ENCODE measurements around the gene FGF7.

The FGF7 gene

DNA sequence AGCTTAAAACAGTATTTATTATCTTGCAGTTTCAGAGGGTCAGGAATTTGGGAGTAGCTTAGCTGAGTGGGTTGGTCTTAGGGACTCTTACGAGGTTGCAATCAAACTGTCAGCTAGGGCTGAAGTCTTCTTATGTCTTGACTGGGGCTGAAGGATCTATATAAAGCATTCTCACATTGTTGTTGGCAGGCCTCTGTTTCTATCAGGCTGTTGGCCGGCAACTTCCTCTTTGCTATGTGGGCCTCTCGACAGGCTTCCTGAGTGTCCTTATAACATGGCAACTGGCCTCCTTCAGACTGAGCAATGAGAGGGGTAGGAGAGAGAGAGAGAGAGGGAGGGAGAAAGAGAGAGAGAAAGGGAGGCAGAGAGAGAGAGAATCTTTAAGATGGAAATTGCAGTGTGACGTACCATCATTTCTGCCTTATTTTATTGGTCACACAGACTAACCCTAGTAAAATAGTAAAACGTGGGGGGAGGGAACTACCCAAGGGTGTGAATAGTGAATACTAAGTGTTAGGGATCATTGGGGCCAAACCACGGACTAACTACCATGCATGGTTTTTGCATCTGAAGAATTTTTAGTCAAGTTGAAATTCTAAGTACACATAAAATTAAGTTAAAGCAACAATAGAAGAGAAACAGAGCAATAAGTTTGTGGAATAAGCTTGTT is 16.1 kb downstream of the FGF7 start:
- H2BK5ac ChIP-seq (ENCODE audit: low read depth, low read length, poor library complexity), result no peak overlapping the region
- H3K18ac ChIP-seq (ENCODE audit: low read length), result no peak overlapping the region
- H3K9me3 ChIP-seq (ENCODE audit: insufficient read depth, low read depth, low read length), result no peaks in the 10 kb centered on the region
- no peak overlapping the region for H3K4me3 ChIP-seq (ENCODE audit: low read depth, low read length)
- DNase-seq, result no peak
- no peaks in the 10 kb centered on the region for H3K79me2 ChIP-seq (ENCODE audit: control insufficient read depth, insufficient read depth, low read length, poor library complexity)
- H2BK12ac ChIP-seq (ENCODE audit: low read length), result no peak overlapping the region
- no peak overlapping the region for H2AFZ ChIP-seq (ENCODE audit: insufficient read depth, low read length, poor library complexity)
- no peak overlapping the region for H3K9ac ChIP-seq (ENCODE audit: low read length)
- no peak overlapping the region for H4K8ac ChIP-seq (ENCODE audit: low read depth, low read length)
- H3K14ac ChIP-seq (ENCODE audit: low read length), result no peak overlapping the region
- no CpG with 5 or more reads among the region's 6 CpGs for WGBS (ENCODE audit: extremely low coverage, insufficient coverage, insufficient read length)
- H3K23ac ChIP-seq (ENCODE audit: low read length), result no peak overlapping the region
- H3K27me3 ChIP-seq (ENCODE audit: insufficient read depth, low read length), result no peaks in the 10 kb centered on the region
- no peaks in the 10 kb centered on the region for H3K79me1 ChIP-seq (ENCODE audit: low read length)
- H3K4me2 ChIP-seq (ENCODE audit: low read length), result no peak overlapping the region
- no peak overlapping the region for H3K4ac ChIP-seq (ENCODE audit: low read depth, low read length)
- H4K12ac ChIP-seq (ENCODE audit: low read depth, low read length), result no peak overlapping the region
- no peak overlapping the region for H2AK5ac ChIP-seq (ENCODE audit: low read length)
- no peak overlapping the region for H3K27ac ChIP-seq (ENCODE audit: low read depth, low read length)
- H3K4me1 ChIP-seq (ENCODE audit: control insufficient read depth in 1 of 2, insufficient read depth in 2 of 2, low read length in 2 of 2), result no peaks in the 10 kb centered on the region
- H3K36me3 ChIP-seq (ENCODE audit: control insufficient read depth in 1 of 2, insufficient read depth in 2 of 2, low read length in 2 of 2), result no peaks in the 10 kb centered on the region
- no peak overlapping the region for H2BK120ac ChIP-seq (ENCODE audit: insufficient read depth, low read length, poor library complexity)
- H4K91ac ChIP-seq (ENCODE audit: low read depth, low read length), result no peak overlapping the region

GRCh38 chr15:49439678-49440395 is 16.8 kb downstream of the FGF7 start:
- Histone ChIP-seq H3K4me2 (ENCODE audit: low read length) (no peak overlapping the region), H4K91ac (ENCODE audit: low read depth, low read length) (no peak overlapping the region), H3K9me3 (ENCODE audit: insufficient read depth, low read depth, low read length) (no peaks in the 10 kb centered on the region), H3K27me3 (ENCODE audit: insufficient read depth, low read length) (no peaks in the 10 kb centered on the region), H3K27ac (ENCODE audit: low read depth, low read length) (no peak overlapping the region), H2AFZ (ENCODE audit: insufficient read depth, low read length, poor library complexity) (no peak overlapping the region), H3K18ac (ENCODE audit: low read length) (no peak overlapping the region), H3K79me1 (ENCODE audit: low read length) (no peaks in the 10 kb centered on the region), H3K79me2 (ENCODE audit: control insufficient read depth, insufficient read depth, low read length, poor library complexity) (no peaks in the 10 kb centered on the region), H4K8ac (ENCODE audit: low read depth, low read length) (no peak overlapping the region), H3K4me1 (ENCODE audit: control insufficient read depth in 1 of 2, insufficient read depth in 2 of 2, low read length in 2 of 2) (no peaks in the 10 kb centered on the region), H3K36me3 (ENCODE audit: control insufficient read depth in 1 of 2, insufficient read depth in 2 of 2, low read length in 2 of 2) (no peaks in the 10 kb centered on the region), H3K23ac (ENCODE audit: low read length) (no peak overlapping the region), H3K9ac (ENCODE audit: low read length) (no peak overlapping the region), H3K4me3 (ENCODE audit: low read depth, low read length) (no peak overlapping the region), H2BK120ac (ENCODE audit: insufficient read depth, low read length, poor library complexity) (no peak overlapping the region), H3K14ac (ENCODE audit: low read length) (no peak overlapping the region), H4K12ac (ENCODE audit: low read depth, low read length) (no peak overlapping the region), H2BK5ac (ENCODE audit: low read depth, low read length, poor library complexity) (no peak overlapping the region), H2AK5ac (ENCODE audit: low read length) (no peak overlapping the region), H3K4ac (ENCODE audit: low read depth, low read length) (no peak overlapping the region), H2BK12ac (ENCODE audit: low read length) (no peak overlapping the region)
- no peak for DNase-seq
- WGBS (ENCODE audit: extremely low coverage, insufficient coverage, insufficient read length), result no CpG with 5 or more reads among the region's 5 CpGs

DNA sequence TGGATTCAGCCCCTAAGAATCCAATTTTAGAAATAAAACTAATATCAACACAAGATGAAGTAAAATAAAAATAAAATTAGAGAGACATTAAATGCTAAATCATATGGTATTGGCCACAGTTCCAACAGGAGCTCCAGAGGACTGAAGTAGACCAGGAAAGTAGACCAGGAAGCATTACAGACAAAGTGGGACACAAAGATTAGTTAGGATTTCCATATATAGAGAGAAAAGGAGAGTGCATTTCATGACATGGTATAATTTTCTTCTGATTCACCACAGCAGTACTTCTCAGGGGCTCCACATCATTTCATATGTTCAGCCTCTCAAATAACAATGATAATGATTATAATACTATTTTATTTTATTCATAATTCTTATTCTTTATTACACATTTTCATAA is 18.3 kb downstream of the FGF7 start:
- H3K4me2 ChIP-seq (ENCODE audit: low read length), result no peak overlapping the region
- H4K12ac ChIP-seq (ENCODE audit: low read depth, low read length), result no peak overlapping the region
- no peak overlapping the region for H3K4me3 ChIP-seq (ENCODE audit: low read depth, low read length)
- H3K79me1 ChIP-seq (ENCODE audit: low read length), result no peaks in the 10 kb centered on the region
- H2BK5ac ChIP-seq (ENCODE audit: low read depth, low read length, poor library complexity), result no peak overlapping the region
- no peak overlapping the region for H3K18ac ChIP-seq (ENCODE audit: low read length)
- no peaks in the 10 kb centered on the region for H3K36me3 ChIP-seq (ENCODE audit: control insufficient read depth in 1 of 2, insufficient read depth in 2 of 2, low read length in 2 of 2)
- H3K4ac ChIP-seq (ENCODE audit: low read depth, low read length), result no peak overlapping the region
- no peak overlapping the region for H3K9ac ChIP-seq (ENCODE audit: low read length)
- no peaks in the 10 kb centered on the region for H3K79me2 ChIP-seq (ENCODE audit: control insufficient read depth, insufficient read depth, low read length, poor library complexity)
- H3K23ac ChIP-seq (ENCODE audit: low read length), result no peak overlapping the region
- no peaks in the 10 kb centered on the region for H3K9me3 ChIP-seq (ENCODE audit: insufficient read depth, low read depth, low read length)
- H2BK12ac ChIP-seq (ENCODE audit: low read length), result no peak overlapping the region
- H3K27me3 ChIP-seq (ENCODE audit: insufficient read depth, low read length), result no peaks in the 10 kb centered on the region
- no peak overlapping the region for H4K91ac ChIP-seq (ENCODE audit: low read depth, low read length)
- no peak overlapping the region for H4K8ac ChIP-seq (ENCODE audit: low read depth, low read length)
- H3K4me1 ChIP-seq (ENCODE audit: control insufficient read depth in 1 of 2, insufficient read depth in 2 of 2, low read length in 2 of 2), result no peaks in the 10 kb centered on the region
- H3K27ac ChIP-seq (ENCODE audit: low read depth, low read length), result no peak overlapping the region
- DNase-seq, result no peak
- H2AFZ ChIP-seq (ENCODE audit: insufficient read depth, low read length, poor library complexity), result no peak overlapping the region
- no peak overlapping the region for H2BK120ac ChIP-seq (ENCODE audit: insufficient read depth, low read length, poor library complexity)
- no peak overlapping the region for H3K14ac ChIP-seq (ENCODE audit: low read length)
- no peak overlapping the region for H2AK5ac ChIP-seq (ENCODE audit: low read length)

DNA sequence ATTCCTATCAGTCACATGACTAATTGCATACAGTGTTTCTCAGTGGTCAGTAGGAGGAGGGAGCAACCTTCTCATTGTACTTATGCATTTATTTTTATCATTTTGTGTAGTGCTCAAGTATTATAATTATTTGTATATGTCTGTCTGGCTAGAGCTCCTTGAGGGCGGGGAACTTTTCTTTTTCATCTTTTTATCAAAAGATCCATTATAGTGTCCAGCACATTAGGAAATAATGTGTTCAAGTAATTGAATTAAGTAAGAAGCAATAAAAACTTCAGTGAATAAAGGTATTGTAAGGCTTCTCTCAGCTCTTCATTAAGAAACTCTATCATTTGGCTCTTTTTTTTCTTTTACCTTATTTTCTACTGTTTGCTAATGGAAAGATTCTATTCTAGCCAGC is 18.8 kb downstream of the FGF7 start:
- Histone ChIP-seq H2BK12ac (ENCODE audit: low read length) (no peak overlapping the region), H3K4me3 (ENCODE audit: low read depth, low read length) (no peak overlapping the region), H3K14ac (ENCODE audit: low read length) (no peak overlapping the region), H2BK5ac (ENCODE audit: low read depth, low read length, poor library complexity) (no peak overlapping the region), H3K23ac (ENCODE audit: low read length) (no peak overlapping the region), H3K4ac (ENCODE audit: low read depth, low read length) (no peak overlapping the region), H3K9ac (ENCODE audit: low read length) (no peak overlapping the region), H4K12ac (ENCODE audit: low read depth, low read length) (no peak overlapping the region), H2AFZ (ENCODE audit: insufficient read depth, low read length, poor library complexity) (no peak overlapping the region), H3K4me2 (ENCODE audit: low read length) (no peak overlapping the region), H3K4me1 (ENCODE audit: control insufficient read depth in 1 of 2, insufficient read depth in 2 of 2, low read length in 2 of 2) (no peaks in the 10 kb centered on the region), H3K18ac (ENCODE audit: low read length) (no peak overlapping the region), H3K79me2 (ENCODE audit: control insufficient read depth, insufficient read depth, low read length, poor library complexity) (no peaks in the 10 kb centered on the region), H4K8ac (ENCODE audit: low read depth, low read length) (no peak overlapping the region), H3K9me3 (ENCODE audit: insufficient read depth, low read depth, low read length) (no peaks in the 10 kb centered on the region), H2BK120ac (ENCODE audit: insufficient read depth, low read length, poor library complexity) (no peak overlapping the region), H2AK5ac (ENCODE audit: low read length) (no peak overlapping the region), H3K27me3 (ENCODE audit: insufficient read depth, low read length) (no peaks in the 10 kb centered on the region), H3K36me3 (ENCODE audit: control insufficient read depth in 1 of 2, insufficient read depth in 2 of 2, low read length in 2 of 2) (no peaks in the 10 kb centered on the region), H4K91ac (ENCODE audit: low read depth, low read length) (no peak overlapping the region), H3K27ac (ENCODE audit: low read depth, low read length) (no peak overlapping the region), H3K79me1 (ENCODE audit: low read length) (no peaks in the 10 kb centered on the region)
- WGBS (ENCODE audit: extremely low coverage, insufficient coverage, insufficient read length), result no CpG with 5 or more reads among the region's 1 CpG
- no peak for DNase-seq
